HG02798 (cell line): ENCODE results near the gene SH3BP1.
"Not testable (repeated sequence)": the region's sequence is repeated elsewhere in the genome, so short reads cannot be mapped to it uniquely, and the experiment has no call there.

Experiments used
- ATAC-seq: cut with Tn5 transposase; IDR thresholded peaks from one replicate; pipeline ENCODE4 v1.9.1; 2021; ENCODE audit warnings: mild to moderate bottlenecking; ENCODE audit not compliant: unreplicated experiment, poor library complexity

SH3BP1 gene

GRCh38 chr22:37655252-37655563 lies 15.7 kb downstream of the SH3BP1 start:
- no peak for ATAC-seq

- ATAC-seq: not testable (repeated sequence)
Measured at GRCh38 chr22:37656583-37656982, 17.1 kb downstream of the SH3BP1 start.

GRCh38 chr22:37657590-37658132 lies 18.2 kb downstream of the SH3BP1 start:
- ATAC-seq: no peak

GRCh38 chr22:37658133-37659065 lies 18.9 kb downstream of the SH3BP1 start, which contains the start of gene PDXP:
PDXP (plus strand) TSS chr22:37658723; CDS start chr22:37658783, 60 bp downstream.
- peak; percentile 87 for ATAC-seq

- ATAC-seq: peak; percentile 12
Measured at GRCh38 chr22:37659066-37659896, 19.8 kb downstream of the SH3BP1 start.

GRCh38 chr22:37659897-37660708 lies 20.6 kb downstream of the SH3BP1 start:
- ATAC-seq: no peak

- no peak for ATAC-seq
Measured at GRCh38 chr22:37660709-37661045, 21.2 kb downstream of the SH3BP1 start.

- ATAC-seq: no peak
Measured at GRCh38 chr22:37661160-37661924, 21.9 kb downstream of the SH3BP1 start.

- no peak for ATAC-seq
Measured at GRCh38 chr22:37662039-37662438, 22.6 kb downstream of the SH3BP1 start.

- no peak for ATAC-seq
Measured at GRCh38 chr22:37663521-37664140, 24.2 kb downstream of the SH3BP1 start.

- ATAC-seq: no peak
Measured at GRCh38 chr22:37664249-37665101, 25.0 kb downstream of the SH3BP1 start.

- no peak for ATAC-seq
Measured at GRCh38 chr22:37665487-37665886, 26.0 kb downstream of the SH3BP1 start.

GRCh38 chr22:37669586-37669985 lies 30.1 kb downstream of the SH3BP1 start:
- no peak for ATAC-seq

GRCh38 chr22:37672206-37672919 lies 32.9 kb downstream of the SH3BP1 start:
- no peak for ATAC-seq

GRCh38 chr22:37672920-37673455 lies 33.5 kb downstream of the SH3BP1 start:
- ATAC-seq: no peak

- no peak for ATAC-seq
Measured at GRCh38 chr22:37674248-37674647, 34.8 kb downstream of the SH3BP1 start.
